ENCODE data around the gene HYLS1.

DNA sequence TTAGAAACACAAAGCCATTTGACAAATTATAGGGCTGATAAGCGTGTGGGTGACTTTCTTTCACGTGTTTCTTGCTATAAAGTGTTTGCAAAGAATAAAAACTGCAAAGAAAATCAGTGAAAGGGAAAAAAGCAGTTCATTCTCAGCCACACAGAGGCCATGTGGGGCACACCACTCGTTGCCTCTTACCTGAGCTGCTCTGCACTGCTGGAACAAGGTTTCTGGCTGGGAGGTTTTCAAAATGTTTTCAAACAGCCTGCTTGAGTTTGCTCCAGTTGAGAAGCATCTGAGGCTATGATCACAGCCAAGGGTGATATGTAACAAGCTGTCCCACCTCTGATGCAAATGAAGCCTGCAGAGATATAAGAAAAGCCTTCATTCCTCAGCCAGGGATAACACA lies 43.6 kb downstream of the HYLS1 start:
- TF ChIP-seq, protein P1, sequence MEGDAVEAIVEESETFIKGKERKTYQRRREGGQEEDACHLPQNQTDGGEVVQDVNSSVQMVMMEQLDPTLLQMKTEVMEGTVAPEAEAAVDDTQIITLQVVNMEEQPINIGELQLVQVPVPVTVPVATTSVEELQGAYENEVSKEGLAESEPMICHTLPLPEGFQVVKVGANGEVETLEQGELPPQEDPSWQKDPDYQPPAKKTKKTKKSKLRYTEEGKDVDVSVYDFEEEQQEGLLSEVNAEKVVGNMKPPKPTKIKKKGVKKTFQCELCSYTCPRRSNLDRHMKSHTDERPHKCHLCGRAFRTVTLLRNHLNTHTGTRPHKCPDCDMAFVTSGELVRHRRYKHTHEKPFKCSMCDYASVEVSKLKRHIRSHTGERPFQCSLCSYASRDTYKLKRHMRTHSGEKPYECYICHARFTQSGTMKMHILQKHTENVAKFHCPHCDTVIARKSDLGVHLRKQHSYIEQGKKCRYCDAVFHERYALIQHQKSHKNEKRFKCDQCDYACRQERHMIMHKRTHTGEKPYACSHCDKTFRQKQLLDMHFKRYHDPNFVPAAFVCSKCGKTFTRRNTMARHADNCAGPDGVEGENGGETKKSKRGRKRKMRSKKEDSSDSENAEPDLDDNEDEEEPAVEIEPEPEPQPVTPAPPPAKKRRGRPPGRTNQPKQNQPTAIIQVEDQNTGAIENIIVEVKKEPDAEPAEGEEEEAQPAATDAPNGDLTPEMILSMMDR (IDR thresholded peaks at IDR 0.05) = no peak
- no peak for TF ChIP-seq ZFX (IDR thresholded peaks at IDR 0.05; ENCODE audit: borderline replicate concordance)

All from 22Rv1 (cell line).